ENCODE data around the gene CPB2. TPM values are rescaled to one million over a fixed set of nuclear protein-coding genes. Genes with fewer than 3 reads are reported as not detected.

CPB2 gene
- polyA plus RNA-seq (2013, experiment 1 of 2) = not detected
- polyA plus RNA-seq (2013, experiment 2 of 2) = not detected

GRCh38 chr13:46104868-46105267 lies at the start of gene CPB2:
Gene CPB2, minus strand, starts transcription at chr13:46105033. Its CDS starts 24 bp downstream, at chr13:46105009.
- Histone ChIP-seq H3K9me3 (replicated peaks in 1 of 2; ENCODE audit: control insufficient read depth in 2 of 2, insufficient read depth in 1 of 2, low read depth in 1 of 2, low read length in 2 of 2) (no peaks in the 10 kb centered on the region), H2AFZ (ENCODE audit: low read length) (no peak within 1 kb of the TSS), H3K36me3 (replicated peaks in 1 of 2; ENCODE audit: control insufficient read depth in 2 of 2, insufficient read depth in 2 of 2, low read length in 2 of 2) (no peaks in the 10 kb centered on the region), H4K91ac (ENCODE audit: low read depth, low read length, poor library complexity) (no peak within 1 kb of the TSS), H3K4me2 (ENCODE audit: insufficient read depth, low read length, poor library complexity, severe bottlenecking) (no peak within 1 kb of the TSS), H3K23ac (ENCODE audit: low read depth, low read length, poor library complexity) (no peak within 1 kb of the TSS), H2BK5ac (ENCODE audit: low read length) (no peak within 1 kb of the TSS), H3K4me1 (ENCODE audit: control insufficient read depth in 2 of 2, insufficient read depth in 1 of 2, low read depth in 1 of 2, low read length in 2 of 2) (peaks cover 0 to 25% of the 10 kb centered on the region in 2 donors), H4K8ac (ENCODE audit: low read depth, low read length) (no peak within 1 kb of the TSS), H2BK15ac (ENCODE audit: low read length) (no peak within 1 kb of the TSS), H3K4me3 (ENCODE audit: low read length in 2 of 2) (no peak within 1 kb of the TSS), H2BK12ac (ENCODE audit: low read length) (no peak within 1 kb of the TSS), H3K9ac (ENCODE audit: low read depth, low read length, poor library complexity) (no peak within 1 kb of the TSS), H2AK5ac (ENCODE audit: low read depth, low read length) (no peak within 1 kb of the TSS), H3K27ac (replicated peaks; ENCODE audit: low read length) (no peak within 1 kb of the TSS), H3K4ac (ENCODE audit: low read length) (no peak within 1 kb of the TSS), H3K79me1 (ENCODE audit: low read depth, low read length) (no peaks in the 10 kb centered on the region), H3K27me3 (ENCODE audit: control insufficient read depth in 3 of 3, insufficient read depth in 3 of 3, low read depth in 1 of 3, low read length in 3 of 3) (no peaks in the 10 kb centered on the region), H3K14ac (ENCODE audit: low read length) (no peak within 1 kb of the TSS), H3K18ac (ENCODE audit: low read length) (no peak within 1 kb of the TSS), H2BK120ac (ENCODE audit: low read depth, low read length) (no peak within 1 kb of the TSS)
- no peak for DNase-seq (ENCODE audit: low spot score)
- WGBS, 2 donors (ENCODE audit: extremely low coverage in 2 of 2, insufficient read length in 2 of 2, insufficient replicate concordance in 1 of 2) = no CpG with 5 or more reads among the region's 4 CpGs

GRCh38 chr13:46154136-46154801 lies 49.4 kb upstream of the CPB2 start:
- no CpG with 5 or more reads among the region's 7 CpGs for WGBS, 2 donors (ENCODE audit: extremely low coverage in 2 of 2, insufficient read length in 2 of 2, insufficient replicate concordance in 1 of 2)
- Histone ChIP-seq H3K23ac (ENCODE audit: low read depth, low read length, poor library complexity) (no peak overlapping the region), H2AFZ (ENCODE audit: low read length) (no peak overlapping the region), H3K36me3 (replicated peaks in 1 of 2; ENCODE audit: control insufficient read depth in 2 of 2, insufficient read depth in 2 of 2, low read length in 2 of 2) (no peaks in the 10 kb centered on the region), H3K4ac (ENCODE audit: low read length) (no peak overlapping the region), H3K27me3 (ENCODE audit: control insufficient read depth in 3 of 3, insufficient read depth in 3 of 3, low read depth in 1 of 3, low read length in 3 of 3) (no peaks in the 10 kb centered on the region), H4K91ac (ENCODE audit: low read depth, low read length, poor library complexity) (no peak overlapping the region), H3K27ac (replicated peaks; ENCODE audit: low read length) (no peak overlapping the region), H2BK12ac (ENCODE audit: low read length) (no peak overlapping the region), H2BK5ac (ENCODE audit: low read length) (no peak overlapping the region), H3K18ac (ENCODE audit: low read length) (no peak overlapping the region), H3K4me2 (ENCODE audit: insufficient read depth, low read length, poor library complexity, severe bottlenecking) (no peak overlapping the region), H2BK15ac (ENCODE audit: low read length) (no peak overlapping the region), H3K14ac (ENCODE audit: low read length) (no peak overlapping the region), H3K79me1 (ENCODE audit: low read depth, low read length) (no peaks in the 10 kb centered on the region), H3K4me1 (ENCODE audit: control insufficient read depth in 2 of 2, insufficient read depth in 1 of 2, low read depth in 1 of 2, low read length in 2 of 2) (no peaks in the 10 kb centered on the region), H3K9ac (ENCODE audit: low read depth, low read length, poor library complexity) (no peak overlapping the region), H4K8ac (ENCODE audit: low read depth, low read length) (no peak overlapping the region), H2BK120ac (ENCODE audit: low read depth, low read length) (no peak overlapping the region), H3K9me3 (replicated peaks in 1 of 2; ENCODE audit: control insufficient read depth in 2 of 2, insufficient read depth in 1 of 2, low read depth in 1 of 2, low read length in 2 of 2) (no peaks in the 10 kb centered on the region), H2AK5ac (ENCODE audit: low read depth, low read length) (no peak overlapping the region), H3K4me3 (ENCODE audit: low read length in 2 of 2) (no peak overlapping the region)
- no peak for DNase-seq (ENCODE audit: low spot score)

GRCh38 chr13:46152627-46153328 lies 47.9 kb upstream of the CPB2 start:
- Histone ChIP-seq H3K36me3 (replicated peaks in 1 of 2; ENCODE audit: control insufficient read depth in 2 of 2, insufficient read depth in 2 of 2, low read length in 2 of 2) (no peaks in the 10 kb centered on the region), H3K27me3 (ENCODE audit: control insufficient read depth in 3 of 3, insufficient read depth in 3 of 3, low read depth in 1 of 3, low read length in 3 of 3) (no peaks in the 10 kb centered on the region), H3K23ac (ENCODE audit: low read depth, low read length, poor library complexity) (no peak overlapping the region), H3K4me2 (ENCODE audit: insufficient read depth, low read length, poor library complexity, severe bottlenecking) (no peak overlapping the region), H3K4me1 (ENCODE audit: control insufficient read depth in 2 of 2, insufficient read depth in 1 of 2, low read depth in 1 of 2, low read length in 2 of 2) (no peaks in the 10 kb centered on the region), H3K79me1 (ENCODE audit: low read depth, low read length) (no peaks in the 10 kb centered on the region), H2BK15ac (ENCODE audit: low read length) (no peak overlapping the region), H3K9ac (ENCODE audit: low read depth, low read length, poor library complexity) (no peak overlapping the region), H3K4ac (ENCODE audit: low read length) (no peak overlapping the region), H2AK5ac (ENCODE audit: low read depth, low read length) (no peak overlapping the region), H3K14ac (ENCODE audit: low read length) (no peak overlapping the region), H3K18ac (ENCODE audit: low read length) (no peak overlapping the region), H2BK5ac (ENCODE audit: low read length) (no peak overlapping the region), H3K4me3 (ENCODE audit: low read length in 2 of 2) (no peak overlapping the region), H4K91ac (ENCODE audit: low read depth, low read length, poor library complexity) (no peak overlapping the region), H2BK120ac (ENCODE audit: low read depth, low read length) (no peak overlapping the region), H2BK12ac (ENCODE audit: low read length) (no peak overlapping the region), H3K9me3 (replicated peaks in 1 of 2; ENCODE audit: control insufficient read depth in 2 of 2, insufficient read depth in 1 of 2, low read depth in 1 of 2, low read length in 2 of 2) (no peaks in the 10 kb centered on the region), H4K8ac (ENCODE audit: low read depth, low read length) (no peak overlapping the region), H3K27ac (replicated peaks; ENCODE audit: low read length) (no peak overlapping the region), H2AFZ (ENCODE audit: low read length) (no peak overlapping the region)
- DNase-seq (ENCODE audit: low spot score) = no peak
- no CpG with 5 or more reads among the region's 6 CpGs for WGBS, 2 donors (ENCODE audit: extremely low coverage in 2 of 2, insufficient read length in 2 of 2, insufficient replicate concordance in 1 of 2)

- Histone ChIP-seq H3K23ac (ENCODE audit: low read depth, low read length, poor library complexity) (no peak overlapping the region), H3K9me3 (replicated peaks in 1 of 2; ENCODE audit: control insufficient read depth in 2 of 2, insufficient read depth in 1 of 2, low read depth in 1 of 2, low read length in 2 of 2) (no peaks in the 10 kb centered on the region), H3K36me3 (replicated peaks in 1 of 2; ENCODE audit: control insufficient read depth in 2 of 2, insufficient read depth in 2 of 2, low read length in 2 of 2) (no peaks in the 10 kb centered on the region), H4K8ac (ENCODE audit: low read depth, low read length) (no peak overlapping the region), H2BK12ac (ENCODE audit: low read length) (no peak overlapping the region), H3K4me1 (ENCODE audit: control insufficient read depth in 2 of 2, insufficient read depth in 1 of 2, low read depth in 1 of 2, low read length in 2 of 2) (no peaks in the 10 kb centered on the region), H2AK5ac (ENCODE audit: low read depth, low read length) (no peak overlapping the region), H3K14ac (ENCODE audit: low read length) (no peak overlapping the region), H2BK5ac (ENCODE audit: low read length) (no peak overlapping the region), H3K79me1 (ENCODE audit: low read depth, low read length) (no peaks in the 10 kb centered on the region), H3K4me3 (ENCODE audit: low read length in 2 of 2) (no peak overlapping the region), H2AFZ (ENCODE audit: low read length) (no peak overlapping the region), H2BK15ac (ENCODE audit: low read length) (no peak overlapping the region), H3K4me2 (ENCODE audit: insufficient read depth, low read length, poor library complexity, severe bottlenecking) (no peak overlapping the region), H2BK120ac (ENCODE audit: low read depth, low read length) (no peak overlapping the region), H3K9ac (ENCODE audit: low read depth, low read length, poor library complexity) (no peak overlapping the region), H3K18ac (ENCODE audit: low read length) (no peak overlapping the region), H3K4ac (ENCODE audit: low read length) (no peak overlapping the region), H4K91ac (ENCODE audit: low read depth, low read length, poor library complexity) (no peak overlapping the region), H3K27me3 (ENCODE audit: control insufficient read depth in 3 of 3, insufficient read depth in 3 of 3, low read depth in 1 of 3, low read length in 3 of 3) (no peaks in the 10 kb centered on the region), H3K27ac (replicated peaks; ENCODE audit: low read length) (no peak overlapping the region)
- no peak for DNase-seq (ENCODE audit: low spot score)
- WGBS, 2 donors (ENCODE audit: extremely low coverage in 2 of 2, insufficient read length in 2 of 2, insufficient replicate concordance in 1 of 2) = no CpG with 5 or more reads among the region's 1 CpG
These were observed 45.4 kb upstream of the CPB2 start for GRCh38 chr13:46150134-46150693.

Measured in neuronal stem cell (in vitro differentiated cells).